ENCODE data around the gene THEMIS. TPM values are rescaled to one million over a fixed set of nuclear protein-coding genes. Genes with fewer than 3 reads are reported as not detected.

Gene THEMIS
- total RNA-seq, 1 donor from 2014 or later: not detected

DNA sequence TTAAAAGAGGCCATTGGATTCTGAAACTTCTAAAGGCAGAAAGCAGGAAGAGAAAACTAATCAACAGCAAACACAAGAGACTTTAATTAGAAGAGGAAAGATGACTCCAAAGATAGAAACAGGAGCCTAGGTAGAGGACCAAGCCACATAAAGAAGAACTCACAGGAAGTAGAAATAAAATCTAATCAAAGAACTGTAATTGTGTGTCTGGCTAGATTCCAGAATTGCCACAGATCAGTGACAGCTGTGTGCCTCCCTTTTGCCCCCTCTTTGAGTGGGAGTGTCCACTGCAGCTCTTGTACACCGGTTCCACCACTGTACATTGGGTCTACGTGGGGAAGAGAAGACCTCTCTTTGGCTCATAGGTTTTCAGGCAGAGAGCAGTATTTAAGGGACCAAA is 22.3 kb upstream of the THEMIS start:
- no peaks in the 10 kb centered on the region for H3K36me3 ChIP-seq
- intact Hi-C loops (cut with DNase I): no loop called here
- no peak overlapping the region for H3K4me3 ChIP-seq
- H3K4me1 ChIP-seq: no peaks in the 10 kb centered on the region
- no peak for TF ChIP-seq CTCF (IDR thresholded peaks at IDR 0.05)
- no peak for DNase-seq (ENCODE audit: low spot score in 2 of 2)
- H3K27me3 ChIP-seq: no peaks in the 10 kb centered on the region
- no peaks in the 10 kb centered on the region for H3K9me3 ChIP-seq
- H3K27ac ChIP-seq: no peak overlapping the region

GRCh38 chr6:127921982-127922381 is 21.1 kb upstream of the THEMIS start:
- no peaks in the 10 kb centered on the region for H3K9me3 ChIP-seq
- intact Hi-C loops (cut with DNase I): no loop called here
- H3K27ac ChIP-seq: no peak overlapping the region
- H3K4me1 ChIP-seq: no peaks in the 10 kb centered on the region
- H3K27me3 ChIP-seq: no peaks in the 10 kb centered on the region
- no peak overlapping the region for H3K4me3 ChIP-seq
- no peak for DNase-seq (ENCODE audit: low spot score in 2 of 2)
- no peak for TF ChIP-seq CTCF (IDR thresholded peaks at IDR 0.05)
- H3K36me3 ChIP-seq: no peaks in the 10 kb centered on the region

GRCh38 chr6:127920804-127921203 is 19.9 kb upstream of the THEMIS start:
- DNase-seq (ENCODE audit: low spot score in 2 of 2): no peak
- Histone ChIP-seq H3K9me3 (no peaks in the 10 kb centered on the region), H3K27ac (no peak overlapping the region), H3K4me1 (no peaks in the 10 kb centered on the region), H3K27me3 (no peaks in the 10 kb centered on the region), H3K4me3 (no peak overlapping the region), H3K36me3 (no peaks in the 10 kb centered on the region)
- no peak for TF ChIP-seq CTCF (IDR thresholded peaks at IDR 0.05)
- intact Hi-C loops (cut with DNase I): no loop called here

DNA sequence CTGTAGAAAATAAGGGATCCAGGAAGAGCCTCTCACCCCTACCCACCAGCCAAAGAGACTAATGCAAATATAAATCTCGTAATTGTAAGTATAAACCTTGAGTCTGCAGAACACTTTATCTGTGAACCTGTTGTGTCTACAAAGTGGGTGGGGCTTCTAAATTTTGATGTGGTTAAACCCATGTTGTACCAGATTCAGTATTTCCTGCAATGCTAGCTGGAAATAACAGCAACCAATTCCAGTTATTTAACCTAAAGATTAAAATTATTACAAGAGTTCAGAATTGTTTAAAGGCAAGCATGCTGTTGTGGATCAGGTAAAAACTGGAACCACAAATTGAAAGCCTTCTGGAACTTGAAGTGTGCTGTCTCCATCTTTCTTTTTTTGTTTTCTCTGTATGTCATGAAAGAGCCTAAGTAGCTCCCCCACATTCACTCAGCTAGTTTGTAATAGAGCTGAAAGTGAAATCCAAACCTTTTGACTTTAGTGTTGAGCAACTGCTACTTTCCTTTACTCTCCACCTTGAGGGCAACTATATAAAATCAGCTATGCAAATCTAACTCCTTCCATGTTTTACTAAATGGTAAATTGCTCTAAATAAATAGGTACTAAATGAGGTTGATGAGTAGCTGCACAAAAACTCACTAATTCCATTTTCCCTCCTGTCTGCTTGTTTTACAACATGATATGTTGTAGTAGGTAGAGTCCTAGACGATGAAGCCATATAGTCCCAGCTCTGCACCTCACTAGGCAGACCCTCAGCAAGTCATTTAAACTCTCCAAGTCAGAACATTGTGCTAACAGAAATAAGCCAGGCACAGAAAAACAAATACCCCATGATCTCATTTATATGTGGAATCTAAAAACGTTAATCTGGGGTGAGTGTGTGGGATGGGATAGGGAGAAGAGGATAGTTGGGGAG is 17.9 kb upstream of the THEMIS start:
- Histone ChIP-seq H3K27ac (no peak overlapping the region), H3K4me1 (no peaks in the 10 kb centered on the region), H3K9me3 (no peaks in the 10 kb centered on the region), H3K27me3 (no peaks in the 10 kb centered on the region), H3K36me3 (no peaks in the 10 kb centered on the region), H3K4me3 (no peak overlapping the region)
- no peak for TF ChIP-seq CTCF (IDR thresholded peaks at IDR 0.05)
- intact Hi-C loops (cut with DNase I): no loop called here
- no peak for DNase-seq (ENCODE audit: low spot score in 2 of 2)

- intact Hi-C loops (cut with DNase I): no loop called here
- H3K4me1 ChIP-seq: no peaks in the 10 kb centered on the region
- no peak for TF ChIP-seq CTCF (IDR thresholded peaks at IDR 0.05)
- no peaks in the 10 kb centered on the region for H3K9me3 ChIP-seq
- H3K36me3 ChIP-seq: no peaks in the 10 kb centered on the region
- no peak for DNase-seq (ENCODE audit: low spot score in 2 of 2)
- H3K27me3 ChIP-seq: no peaks in the 10 kb centered on the region
- H3K27ac ChIP-seq: no peak overlapping the region
- H3K4me3 ChIP-seq: no peak overlapping the region
Observed at GRCh38 chr6:127917766-127918165, 16.9 kb upstream of the THEMIS start.
